ENCODE data around the gene STEAP4.

STEAP4 gene

DNA sequence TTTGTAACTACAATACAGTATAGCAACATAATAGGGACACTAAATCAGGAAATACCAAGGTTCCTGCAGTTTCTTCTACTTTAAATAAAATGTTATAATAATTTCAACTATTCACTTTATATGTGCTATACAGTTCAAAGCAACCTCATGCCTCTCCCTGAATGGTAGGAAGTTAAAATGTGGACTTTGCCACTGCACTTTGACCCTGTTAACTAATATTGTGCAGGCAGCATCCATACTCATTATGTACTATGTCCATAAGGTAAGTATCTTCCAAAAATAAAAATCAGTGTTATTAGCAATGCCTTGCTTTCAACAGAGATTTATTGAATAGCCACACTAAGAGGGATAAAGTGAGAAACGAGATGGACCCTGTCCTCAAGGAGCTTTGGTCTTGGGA is 4.8 kb downstream of the STEAP4 start:
- TF ChIP-seq, protein P1, sequence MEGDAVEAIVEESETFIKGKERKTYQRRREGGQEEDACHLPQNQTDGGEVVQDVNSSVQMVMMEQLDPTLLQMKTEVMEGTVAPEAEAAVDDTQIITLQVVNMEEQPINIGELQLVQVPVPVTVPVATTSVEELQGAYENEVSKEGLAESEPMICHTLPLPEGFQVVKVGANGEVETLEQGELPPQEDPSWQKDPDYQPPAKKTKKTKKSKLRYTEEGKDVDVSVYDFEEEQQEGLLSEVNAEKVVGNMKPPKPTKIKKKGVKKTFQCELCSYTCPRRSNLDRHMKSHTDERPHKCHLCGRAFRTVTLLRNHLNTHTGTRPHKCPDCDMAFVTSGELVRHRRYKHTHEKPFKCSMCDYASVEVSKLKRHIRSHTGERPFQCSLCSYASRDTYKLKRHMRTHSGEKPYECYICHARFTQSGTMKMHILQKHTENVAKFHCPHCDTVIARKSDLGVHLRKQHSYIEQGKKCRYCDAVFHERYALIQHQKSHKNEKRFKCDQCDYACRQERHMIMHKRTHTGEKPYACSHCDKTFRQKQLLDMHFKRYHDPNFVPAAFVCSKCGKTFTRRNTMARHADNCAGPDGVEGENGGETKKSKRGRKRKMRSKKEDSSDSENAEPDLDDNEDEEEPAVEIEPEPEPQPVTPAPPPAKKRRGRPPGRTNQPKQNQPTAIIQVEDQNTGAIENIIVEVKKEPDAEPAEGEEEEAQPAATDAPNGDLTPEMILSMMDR (IDR thresholded peaks at IDR 0.05; ENCODE audit: extremely low read depth, insufficient read depth, missing control alignments): no peak
- DNase-seq (ENCODE audit: low spot score): no peak
- in situ Hi-C loops (cut with MboI; ENCODE audit: low pct_unique_long_range_greater_than_20kb, low sequenced_read_pairs, unreplicated experiment): no loop called here

DNA sequence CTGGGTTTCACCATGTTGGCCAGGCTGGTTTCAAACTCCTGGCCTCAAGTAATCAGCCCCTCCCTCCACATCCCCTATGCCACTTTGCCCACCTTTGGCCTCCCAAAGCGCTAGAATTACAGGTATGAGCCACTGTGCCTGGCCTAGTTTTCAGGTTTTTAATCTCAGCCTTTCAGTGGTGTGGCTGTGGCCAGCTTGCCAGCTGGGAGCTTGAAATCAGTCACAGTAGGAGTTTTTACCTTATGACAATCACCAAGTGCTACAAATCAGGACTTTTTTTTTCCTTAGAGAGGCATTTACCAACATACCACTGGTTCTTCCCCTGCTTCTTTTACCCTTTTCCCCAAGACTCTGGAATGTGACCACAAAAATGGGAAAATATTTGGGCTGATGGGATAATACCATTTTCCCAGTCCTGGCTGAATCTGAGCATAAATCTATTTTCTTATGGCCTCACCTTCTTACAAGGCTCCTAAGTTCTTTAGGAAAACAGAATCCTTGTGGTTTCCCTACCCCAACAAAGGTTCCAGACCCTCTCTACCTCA is 6.2 kb downstream of the STEAP4 start:
- no peak for DNase-seq (ENCODE audit: low spot score)
- TF ChIP-seq, protein P1 (IDR thresholded peaks at IDR 0.05; ENCODE audit: extremely low read depth, insufficient read depth, missing control alignments): no peak
- in situ Hi-C loops (cut with MboI; ENCODE audit: low pct_unique_long_range_greater_than_20kb, low sequenced_read_pairs, unreplicated experiment): no loop called here

DNA sequence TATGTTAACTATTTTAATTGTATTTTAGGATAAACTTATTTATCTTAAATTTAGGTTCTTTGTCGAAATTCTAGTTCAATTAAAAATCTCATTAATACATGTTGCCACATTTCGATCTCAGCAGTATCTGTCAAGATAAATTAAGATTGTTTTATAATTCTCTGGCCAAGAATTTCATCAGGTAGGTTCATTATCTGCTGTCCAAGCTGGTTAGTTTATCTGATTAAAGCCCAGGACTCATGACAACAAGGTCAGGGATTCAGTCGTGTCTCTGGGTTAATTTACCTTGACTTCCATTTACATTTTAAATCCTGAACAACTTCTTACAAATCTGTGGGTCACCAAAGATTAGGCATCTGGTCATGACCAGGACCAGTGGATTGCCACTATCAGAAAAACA is 7.6 kb downstream of the STEAP4 start:
- DNase-seq (ENCODE audit: low spot score): no peak
- TF ChIP-seq, protein P1 (IDR thresholded peaks at IDR 0.05; ENCODE audit: extremely low read depth, insufficient read depth, missing control alignments): no peak
- in situ Hi-C loops (cut with MboI; ENCODE audit: low pct_unique_long_range_greater_than_20kb, low sequenced_read_pairs, unreplicated experiment): no loop called here

DNA sequence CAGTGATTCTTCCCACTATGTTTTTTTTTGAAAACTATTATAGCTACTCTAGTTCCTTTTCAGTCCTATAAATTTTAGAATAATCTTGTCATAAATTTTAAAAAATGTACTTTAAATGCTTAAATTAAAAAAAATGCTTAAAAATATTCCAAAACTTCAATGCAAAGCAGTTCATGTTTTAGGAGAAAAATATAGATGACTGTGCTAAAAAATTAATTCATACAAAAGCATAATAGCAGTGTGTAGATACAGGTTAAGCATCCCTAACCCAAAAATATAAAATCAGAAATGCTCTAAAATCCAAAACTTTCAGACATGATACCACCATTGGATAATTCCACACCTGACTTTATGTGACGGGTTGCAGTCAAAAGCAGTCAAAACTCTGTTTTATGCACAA is 12.8 kb downstream of the STEAP4 start:
- in situ Hi-C loops (cut with MboI; ENCODE audit: low pct_unique_long_range_greater_than_20kb, low sequenced_read_pairs, unreplicated experiment): no loop called here
- DNase-seq (ENCODE audit: low spot score): no peak
- TF ChIP-seq, protein P1 (IDR thresholded peaks at IDR 0.05; ENCODE audit: extremely low read depth, insufficient read depth, missing control alignments): no peak

DNA sequence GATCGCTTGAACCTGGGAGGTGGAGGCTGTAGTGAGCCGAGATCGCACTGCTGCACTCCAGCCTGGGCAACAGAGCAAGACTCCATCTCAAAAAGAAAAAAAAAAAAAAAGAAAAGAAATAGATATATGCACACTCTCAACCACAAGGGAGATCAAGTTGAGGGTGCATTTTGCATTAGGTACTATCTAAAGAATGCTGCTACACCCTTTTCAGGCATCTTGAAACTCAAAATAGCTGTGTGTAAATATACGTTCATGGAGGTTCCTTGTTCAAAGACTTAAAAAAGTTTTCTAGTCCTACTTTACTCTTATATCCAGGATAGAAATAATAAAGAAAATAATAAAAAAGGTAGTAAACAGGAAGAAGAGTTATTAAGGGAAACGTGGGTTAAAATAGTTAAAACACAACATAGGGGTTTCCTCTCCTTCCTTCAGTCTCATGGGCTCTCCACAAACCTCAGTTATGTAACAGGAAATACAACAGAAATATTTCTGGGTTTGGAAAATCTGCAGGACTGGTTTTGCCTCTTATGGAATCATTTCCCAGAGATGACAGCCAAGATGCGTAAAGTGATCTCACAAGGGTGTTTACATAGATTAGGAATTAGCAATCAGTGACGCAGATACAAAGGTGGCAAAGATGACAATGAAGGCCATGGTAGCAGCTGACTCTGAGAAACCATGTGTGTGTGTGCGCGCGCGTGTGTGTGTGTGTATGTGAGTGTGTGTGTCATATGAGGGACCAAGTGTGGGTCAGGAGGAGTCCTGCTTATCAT is 15.1 kb downstream of the STEAP4 start:
- TF ChIP-seq, protein P1 (IDR thresholded peaks at IDR 0.05; ENCODE audit: extremely low read depth, insufficient read depth, missing control alignments): no peak
- DNase-seq (ENCODE audit: low spot score): no peak
- in situ Hi-C loops (cut with MboI; ENCODE audit: low pct_unique_long_range_greater_than_20kb, low sequenced_read_pairs, unreplicated experiment): no loop called here

DNA sequence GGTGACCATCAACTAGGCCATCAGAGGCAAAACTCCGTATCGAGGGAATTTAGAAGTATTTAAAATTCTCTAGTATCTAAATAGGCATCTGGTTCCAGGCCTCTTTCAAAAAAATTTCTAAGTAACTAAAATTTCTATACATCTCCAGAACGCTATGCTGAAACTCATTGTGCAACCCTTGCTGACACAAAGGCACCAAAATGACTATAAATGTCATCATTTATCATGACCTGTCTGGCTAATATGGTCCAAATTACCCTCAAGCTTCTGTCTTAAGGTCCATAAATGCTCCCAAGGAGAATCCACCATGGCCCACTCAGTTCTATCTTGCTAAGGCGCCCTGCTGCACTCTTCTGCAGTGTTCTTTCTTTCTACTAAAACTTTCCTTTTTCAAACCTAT is 16.2 kb downstream of the STEAP4 start:
- in situ Hi-C loops (cut with MboI; ENCODE audit: low pct_unique_long_range_greater_than_20kb, low sequenced_read_pairs, unreplicated experiment): no loop called here
- TF ChIP-seq, protein P1 (IDR thresholded peaks at IDR 0.05; ENCODE audit: extremely low read depth, insufficient read depth, missing control alignments): no peak
- DNase-seq (ENCODE audit: low spot score): no peak
